ENCODE data around the gene MDH1.

GRCh38 chr2:63639344-63639743 is 50.6 kb downstream of the MDH1 start:
- TF ChIP-seq CTCF (IDR thresholded peaks at IDR 0.05; ENCODE audit: low read depth, low read length, missing input control): no peak
- TF ChIP-seq EGR1 (IDR thresholded peaks at IDR 0.05; ENCODE audit: low read depth in 2 of 2): no peak
